ENCODE measurements around the gene HNRNPH2.

HNRNPH2 gene

DNA sequence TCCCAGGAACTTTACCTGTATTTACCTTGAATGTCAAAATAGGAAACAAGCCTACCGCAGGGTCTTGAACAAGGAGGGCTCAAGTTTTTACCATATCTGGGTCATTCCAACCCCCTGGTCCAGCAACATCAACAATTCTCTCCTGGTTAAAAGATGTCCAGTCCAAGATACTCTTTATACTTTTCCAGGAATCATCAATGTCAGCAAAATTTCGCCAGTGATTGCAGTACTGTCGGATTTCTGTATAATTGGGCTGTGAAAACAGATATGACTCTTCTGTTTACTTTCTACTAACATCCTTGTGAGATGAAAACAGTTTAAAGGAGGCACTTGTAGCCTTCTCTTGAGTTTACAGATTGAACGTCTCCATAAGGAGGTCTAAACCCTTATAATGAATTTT lies 9.3 kb upstream of the HNRNPH2 start:
- Histone ChIP-seq H3K9ac (ENCODE audit: low read length) (no peak overlapping the region), H3K4me3 (ENCODE audit: low read length) (no peak overlapping the region), H3K27ac (ENCODE audit: low read length) (no peak overlapping the region), H3K4me1 (ENCODE audit: control insufficient read depth, low read depth, low read length) (no peaks in the 10 kb centered on the region), H3K36me3 (ENCODE audit: control insufficient read depth, low read depth, low read length) (peaks cover 66% of the 10 kb centered on the region), H3K9me3 (ENCODE audit: control insufficient read depth, low read depth, low read length) (no peaks in the 10 kb centered on the region), H3K27me3 (ENCODE audit: control insufficient read depth, insufficient read depth, low read length) (no peaks in the 10 kb centered on the region)

GRCh38 chrX:101399825-101400224 lies 8.2 kb upstream of the HNRNPH2 start:
- no peaks in the 10 kb centered on the region for H3K4me1 ChIP-seq (ENCODE audit: control insufficient read depth, low read depth, low read length)
- H3K36me3 ChIP-seq (ENCODE audit: control insufficient read depth, low read depth, low read length) = peaks cover 62% of the 10 kb centered on the region
- H3K9me3 ChIP-seq (ENCODE audit: control insufficient read depth, low read depth, low read length) = no peaks in the 10 kb centered on the region
- H3K27me3 ChIP-seq (ENCODE audit: control insufficient read depth, insufficient read depth, low read length) = no peaks in the 10 kb centered on the region
- no peak overlapping the region for H3K27ac ChIP-seq (ENCODE audit: low read length)
- H3K9ac ChIP-seq (ENCODE audit: low read length) = no peak overlapping the region
- H3K4me3 ChIP-seq (ENCODE audit: low read length) = no peak overlapping the region

DNA sequence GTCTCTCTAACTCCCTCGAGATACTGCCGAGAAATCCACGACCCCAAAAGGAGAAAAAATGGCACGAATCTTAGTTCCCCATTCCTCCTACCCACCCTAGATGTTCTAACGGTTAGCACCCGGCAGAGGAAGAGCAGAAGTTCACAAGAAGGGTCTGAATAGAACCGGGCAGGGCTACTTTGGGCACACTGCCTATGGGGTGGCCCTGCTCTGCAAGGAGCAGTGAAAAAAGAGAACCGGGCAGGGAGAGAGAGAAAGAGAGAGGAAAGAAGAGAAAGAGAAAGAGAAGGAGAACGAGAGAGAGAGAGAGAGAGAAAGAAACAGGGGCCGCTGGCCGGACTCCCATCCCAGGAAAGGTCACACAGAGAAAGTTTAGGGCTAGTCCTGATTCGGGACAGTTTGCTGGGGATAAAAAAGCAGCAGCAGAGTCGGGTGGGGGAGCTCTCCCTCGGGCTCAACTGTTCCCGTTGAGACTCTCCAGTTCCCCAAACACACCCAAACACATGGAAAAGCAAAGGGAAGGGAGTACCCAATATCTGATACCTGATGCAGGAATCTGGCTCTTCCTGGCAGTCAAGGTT lies 765 bp upstream of the HNRNPH2 start:
- H3K4me1 ChIP-seq (ENCODE audit: control insufficient read depth, low read depth, low read length) = peaks cover 13% of the 10 kb centered on the region
- H3K27me3 ChIP-seq (ENCODE audit: control insufficient read depth, insufficient read depth, low read length) = no peaks in the 10 kb centered on the region
- H3K36me3 ChIP-seq (ENCODE audit: control insufficient read depth, low read depth, low read length) = peaks cover 24% of the 10 kb centered on the region
- no peaks in the 10 kb centered on the region for H3K9me3 ChIP-seq (ENCODE audit: control insufficient read depth, low read depth, low read length)
- H3K4me3 ChIP-seq (ENCODE audit: low read length) = peak overlapping the region; percentile 95
- peak overlapping the region; percentile 99 for H3K9ac ChIP-seq (ENCODE audit: low read length)
- H3K27ac ChIP-seq (ENCODE audit: low read length) = peak overlapping the region; percentile 90

DNA sequence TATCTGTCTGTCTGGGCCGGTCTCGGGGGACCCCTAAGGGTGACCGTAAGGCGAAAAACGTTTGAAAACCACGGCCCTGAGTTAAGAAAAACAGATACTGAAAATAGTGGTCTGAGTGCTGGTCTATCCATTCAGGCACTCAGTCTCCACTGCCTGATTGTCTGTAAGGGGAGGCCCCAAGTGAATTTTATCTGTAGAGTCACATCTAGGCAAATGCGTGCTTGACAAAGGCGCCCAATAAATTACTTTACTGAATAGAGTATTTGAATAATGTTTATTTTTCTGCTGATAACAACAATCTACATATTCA lies 465 bp downstream of the HNRNPH2 start:
- Histone ChIP-seq H3K27me3 (ENCODE audit: control insufficient read depth, insufficient read depth, low read length) (no peaks in the 10 kb centered on the region), H3K4me1 (ENCODE audit: control insufficient read depth, low read depth, low read length) (peaks cover 13% of the 10 kb centered on the region), H3K36me3 (ENCODE audit: control insufficient read depth, low read depth, low read length) (peaks cover 25% of the 10 kb centered on the region), H3K9me3 (ENCODE audit: control insufficient read depth, low read depth, low read length) (no peaks in the 10 kb centered on the region), H3K27ac (ENCODE audit: low read length) (peak overlapping the region; percentile 98), H3K9ac (ENCODE audit: low read length) (peak overlapping the region; percentile 99), H3K4me3 (ENCODE audit: low read length) (peak overlapping the region; percentile 95)

GRCh38 chrX:101409043-101409442 lies 1.0 kb downstream of the HNRNPH2 start:
- H3K27ac ChIP-seq (ENCODE audit: low read length) = peak overlapping the region; percentile 98

GRCh38 chrX:101410461-101410860 lies 2.4 kb downstream of the HNRNPH2 start:
- peaks cover 16% of the 10 kb centered on the region for H3K4me1 ChIP-seq (ENCODE audit: control insufficient read depth, low read depth, low read length)
- H3K36me3 ChIP-seq (ENCODE audit: control insufficient read depth, low read depth, low read length) = peaks cover 22% of the 10 kb centered on the region
- no peaks in the 10 kb centered on the region for H3K9me3 ChIP-seq (ENCODE audit: control insufficient read depth, low read depth, low read length)
- no peaks in the 10 kb centered on the region for H3K27me3 ChIP-seq (ENCODE audit: control insufficient read depth, insufficient read depth, low read length)
- no peak overlapping the region for H3K9ac ChIP-seq (ENCODE audit: low read length)
- H3K27ac ChIP-seq (ENCODE audit: low read length) = no peak overlapping the region
- H3K4me3 ChIP-seq (ENCODE audit: low read length) = no peak overlapping the region

More at GRCh38 chrX:101409043-101409442, 1.0 kb downstream of the HNRNPH2 start:
- Histone ChIP-seq H3K27me3 (ENCODE audit: control insufficient read depth, insufficient read depth, low read length) (no peaks in the 10 kb centered on the region), H3K9ac (ENCODE audit: low read length) (peak overlapping the region; percentile 99), H3K4me3 (ENCODE audit: low read length) (peak overlapping the region; percentile 95), H3K9me3 (ENCODE audit: control insufficient read depth, low read depth, low read length) (no peaks in the 10 kb centered on the region), H3K36me3 (ENCODE audit: control insufficient read depth, low read depth, low read length) (peaks cover 23% of the 10 kb centered on the region), H3K4me1 (ENCODE audit: control insufficient read depth, low read depth, low read length) (peaks cover 13% of the 10 kb centered on the region)

- H3K9me3 ChIP-seq (ENCODE audit: control insufficient read depth, low read depth, low read length) = no peaks in the 10 kb centered on the region
- H3K27ac ChIP-seq (ENCODE audit: low read length) = no peak overlapping the region
- H3K27me3 ChIP-seq (ENCODE audit: control insufficient read depth, insufficient read depth, low read length) = no peaks in the 10 kb centered on the region
- peaks cover 15% of the 10 kb centered on the region for H3K4me1 ChIP-seq (ENCODE audit: control insufficient read depth, low read depth, low read length)
- H3K36me3 ChIP-seq (ENCODE audit: control insufficient read depth, low read depth, low read length) = peaks cover 22% of the 10 kb centered on the region
- no peak overlapping the region for H3K4me3 ChIP-seq (ENCODE audit: low read length)
- H3K9ac ChIP-seq (ENCODE audit: low read length) = no peak overlapping the region
Observed at GRCh38 chrX:101411984-101412383, 4.0 kb downstream of the HNRNPH2 start.

DNA sequence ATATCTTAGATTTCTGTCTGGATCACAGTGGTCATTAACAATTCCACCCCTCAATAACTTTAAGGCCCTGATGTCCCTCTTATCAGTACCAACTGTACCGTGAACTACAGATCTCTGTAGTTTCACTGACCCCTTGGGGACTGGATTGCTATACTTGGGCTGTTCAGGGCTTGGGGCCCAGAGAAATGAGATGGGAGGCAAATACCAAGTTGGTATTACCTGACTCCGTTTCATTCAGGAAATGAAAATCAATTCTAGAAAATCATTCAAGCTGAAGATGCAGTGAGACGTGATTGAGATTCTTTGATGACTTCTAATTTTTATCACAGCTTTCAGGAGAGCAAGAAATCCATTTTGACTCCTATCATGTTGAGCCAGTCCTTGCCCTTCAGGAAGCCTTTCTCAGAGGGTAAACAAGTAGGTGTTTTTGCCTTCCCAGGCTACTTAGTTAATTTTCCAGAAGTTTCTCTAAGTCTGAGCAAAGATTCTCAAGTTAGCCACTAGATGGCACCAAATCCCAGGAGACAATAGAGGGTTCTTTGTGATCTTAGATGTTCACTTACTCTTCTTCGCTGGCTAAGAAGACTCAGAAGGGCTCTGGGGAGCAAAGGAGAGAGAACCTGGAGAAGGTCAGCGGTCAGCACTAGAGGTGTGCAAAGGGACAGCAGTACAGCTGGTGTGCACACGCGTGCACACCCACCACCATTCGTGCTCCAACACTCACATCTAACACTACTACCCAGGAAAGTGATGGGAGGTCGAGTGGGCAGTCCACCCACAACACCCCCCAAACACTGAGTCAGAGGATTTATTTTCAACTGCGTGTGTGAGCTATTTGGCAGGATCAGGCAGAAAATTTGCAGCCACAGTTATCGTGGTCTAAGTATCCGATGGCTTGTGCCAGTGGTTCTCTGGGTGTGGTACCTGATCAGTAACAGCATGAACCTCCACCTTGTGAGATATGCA lies 7.4 kb downstream of the HNRNPH2 start:
- H3K4me3 ChIP-seq (ENCODE audit: low read length) = no peak overlapping the region
- peak overlapping the region; percentile 7 for H3K27ac ChIP-seq (ENCODE audit: low read length)
- H3K9ac ChIP-seq (ENCODE audit: low read length) = no peak overlapping the region
- H3K36me3 ChIP-seq (ENCODE audit: control insufficient read depth, low read depth, low read length) = peaks cover 22% of the 10 kb centered on the region
- H3K4me1 ChIP-seq (ENCODE audit: control insufficient read depth, low read depth, low read length) = peaks cover 15% of the 10 kb centered on the region
- H3K27me3 ChIP-seq (ENCODE audit: control insufficient read depth, insufficient read depth, low read length) = no peaks in the 10 kb centered on the region
- H3K9me3 ChIP-seq (ENCODE audit: control insufficient read depth, low read depth, low read length) = no peaks in the 10 kb centered on the region

- H3K9me3 ChIP-seq (ENCODE audit: control insufficient read depth, low read depth, low read length) = no peaks in the 10 kb centered on the region
- no peak overlapping the region for H3K9ac ChIP-seq (ENCODE audit: low read length)
- no peaks in the 10 kb centered on the region for H3K27me3 ChIP-seq (ENCODE audit: control insufficient read depth, insufficient read depth, low read length)
- peaks cover 21% of the 10 kb centered on the region for H3K36me3 ChIP-seq (ENCODE audit: control insufficient read depth, low read depth, low read length)
- no peak overlapping the region for H3K4me3 ChIP-seq (ENCODE audit: low read length)
- no peak overlapping the region for H3K27ac ChIP-seq (ENCODE audit: low read length)
- H3K4me1 ChIP-seq (ENCODE audit: control insufficient read depth, low read depth, low read length) = peaks cover 15% of the 10 kb centered on the region
Observed at GRCh38 chrX:101416691-101417090, 8.7 kb downstream of the HNRNPH2 start.

DNA sequence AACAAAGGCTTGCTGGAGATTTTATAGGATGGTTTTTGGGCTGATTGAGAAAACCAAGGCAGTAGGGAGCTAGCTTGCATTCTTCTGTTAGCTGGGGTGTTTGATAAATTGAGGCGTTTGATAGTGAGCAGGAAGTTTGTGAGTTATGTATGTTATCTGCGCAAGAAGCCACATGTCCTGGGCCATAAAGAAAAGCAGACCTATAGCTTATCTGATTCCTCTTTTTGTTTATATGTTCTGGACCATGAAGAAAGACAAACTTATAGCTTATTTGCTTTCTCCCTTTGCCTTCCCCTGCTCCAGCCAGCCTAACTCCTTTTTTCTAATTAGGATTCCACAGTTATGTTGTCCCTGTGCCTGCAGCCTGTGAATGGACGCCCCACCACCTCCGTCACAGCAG lies 9.2 kb downstream of the HNRNPH2 start:
- Histone ChIP-seq H3K4me3 (ENCODE audit: low read length) (no peak overlapping the region), H3K9ac (ENCODE audit: low read length) (peak overlapping the region; percentile 86), H3K9me3 (ENCODE audit: control insufficient read depth, low read depth, low read length) (no peaks in the 10 kb centered on the region), H3K4me1 (ENCODE audit: control insufficient read depth, low read depth, low read length) (peaks cover 15% of the 10 kb centered on the region), H3K27ac (ENCODE audit: low read length) (no peak overlapping the region), H3K36me3 (ENCODE audit: control insufficient read depth, low read depth, low read length) (peaks cover 16% of the 10 kb centered on the region), H3K27me3 (ENCODE audit: control insufficient read depth, insufficient read depth, low read length) (no peaks in the 10 kb centered on the region)

GRCh38 chrX:101417981-101418841 lies 10.2 kb downstream of the HNRNPH2 start:
- Histone ChIP-seq H3K4me3 (ENCODE audit: low read length) (peak overlapping the region; percentile 74), H3K9ac (ENCODE audit: low read length) (peak overlapping the region; percentile 86), H3K36me3 (ENCODE audit: control insufficient read depth, low read depth, low read length) (peaks cover 6% of the 10 kb centered on the region), H3K27me3 (ENCODE audit: control insufficient read depth, insufficient read depth, low read length) (no peaks in the 10 kb centered on the region), H3K9me3 (ENCODE audit: control insufficient read depth, low read depth, low read length) (no peaks in the 10 kb centered on the region), H3K27ac (ENCODE audit: low read length) (peak overlapping the region; percentile 91), H3K4me1 (ENCODE audit: control insufficient read depth, low read depth, low read length) (peaks cover 15% of the 10 kb centered on the region)

All from iPS-18a (cell line).